Stimulated activated memory B cell treated with anti-CD40 and anti-IgM and Interleukin-4, amounts not matched to agents 10 μg/mL and 1 μg/mL and 100 μg/mL, for 72 hours (primary cell): ENCODE results near the gene TEX22.

Source experiments
- ATAC-seq: fragments of 150-1000 bp; cut with Tn5 transposase; 2 replicates; pipeline ENCODE4 v1.10.0; 2021
- H3K27ac Mint-ChIP-seq: one replicate; pipeline ENCODE4 v1.8.0; 2022; ENCODE audit warnings: mild to moderate bottlenecking, mixed read lengths
- H3K27me3 Mint-ChIP-seq: one replicate; pipeline ENCODE4 v1.8.0; 2022; ENCODE audit warnings: mixed read lengths
- H3K36me3 Mint-ChIP-seq: one replicate; pipeline ENCODE4 v1.8.0; 2022; ENCODE audit warnings: mixed read lengths
- H3K4me1 Mint-ChIP-seq: one replicate; pipeline ENCODE4 v1.8.0; 2022; ENCODE audit warnings: mixed read lengths
- H3K4me3 Mint-ChIP-seq: one replicate; pipeline ENCODE4 v1.8.0; 2022; ENCODE audit warnings: mild to moderate bottlenecking, moderate library complexity, mixed read lengths
- H3K9me3 Mint-ChIP-seq: one replicate; pipeline ENCODE4 v1.8.0; 2022; ENCODE audit warnings: mixed read lengths

TEX22 gene

DNA sequence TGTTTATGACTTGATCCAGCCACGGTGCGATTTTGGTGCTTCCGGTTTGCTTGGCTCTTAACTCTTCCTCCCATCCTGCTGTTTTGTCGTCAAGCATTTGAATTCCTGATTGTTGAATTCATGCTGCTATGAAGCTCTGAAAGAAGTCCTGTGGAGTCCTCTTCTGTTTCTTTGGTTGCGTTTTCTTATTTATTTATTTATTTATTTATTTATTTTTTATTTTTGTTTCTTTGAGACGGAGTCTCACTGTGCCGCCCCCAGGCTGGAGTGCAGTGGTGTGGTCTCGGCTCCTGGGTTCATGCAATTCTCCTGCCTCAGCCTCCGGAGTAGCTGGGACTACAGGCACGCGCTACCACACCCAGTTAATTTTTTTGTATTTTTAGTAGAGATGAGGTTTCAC, 18.3 kb downstream of the TEX22 start:
- no peak overlapping the region for H3K4me3 Mint-ChIP-seq
- H3K36me3 Mint-ChIP-seq: no peaks in the 10 kb centered on the region
- no peak overlapping the region for H3K27ac Mint-ChIP-seq
- H3K9me3 Mint-ChIP-seq: no peaks in the 10 kb centered on the region
- peaks cover 25% of the 10 kb centered on the region for H3K4me1 Mint-ChIP-seq
- H3K27me3 Mint-ChIP-seq: peaks cover 41% of the 10 kb centered on the region
- no peak for ATAC-seq

DNA sequence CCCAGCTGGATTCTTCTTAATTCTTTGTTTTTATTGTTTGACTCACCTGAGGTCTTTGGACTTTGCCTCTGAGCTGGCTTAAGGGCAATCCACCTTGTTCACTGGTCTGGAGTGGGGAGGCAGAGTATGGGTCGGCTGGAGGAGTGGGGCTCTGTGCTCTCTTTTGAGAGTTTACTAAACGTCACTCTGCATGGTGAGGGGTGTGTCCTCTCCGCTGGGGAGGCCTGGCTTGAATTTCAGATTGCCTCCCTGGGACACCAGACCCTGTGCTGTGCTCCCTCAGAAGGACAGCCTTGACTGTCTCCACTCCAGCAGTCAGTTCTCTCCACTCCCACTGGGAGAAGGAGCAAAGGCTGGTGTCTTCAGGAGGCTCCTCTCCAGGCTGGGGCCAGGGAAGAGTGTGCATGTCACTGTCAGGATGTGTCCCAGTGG, 19.4 kb downstream of the TEX22 start:
- no peak overlapping the region for H3K4me3 Mint-ChIP-seq
- no peaks in the 10 kb centered on the region for H3K9me3 Mint-ChIP-seq
- no peak overlapping the region for H3K27ac Mint-ChIP-seq

DNA sequence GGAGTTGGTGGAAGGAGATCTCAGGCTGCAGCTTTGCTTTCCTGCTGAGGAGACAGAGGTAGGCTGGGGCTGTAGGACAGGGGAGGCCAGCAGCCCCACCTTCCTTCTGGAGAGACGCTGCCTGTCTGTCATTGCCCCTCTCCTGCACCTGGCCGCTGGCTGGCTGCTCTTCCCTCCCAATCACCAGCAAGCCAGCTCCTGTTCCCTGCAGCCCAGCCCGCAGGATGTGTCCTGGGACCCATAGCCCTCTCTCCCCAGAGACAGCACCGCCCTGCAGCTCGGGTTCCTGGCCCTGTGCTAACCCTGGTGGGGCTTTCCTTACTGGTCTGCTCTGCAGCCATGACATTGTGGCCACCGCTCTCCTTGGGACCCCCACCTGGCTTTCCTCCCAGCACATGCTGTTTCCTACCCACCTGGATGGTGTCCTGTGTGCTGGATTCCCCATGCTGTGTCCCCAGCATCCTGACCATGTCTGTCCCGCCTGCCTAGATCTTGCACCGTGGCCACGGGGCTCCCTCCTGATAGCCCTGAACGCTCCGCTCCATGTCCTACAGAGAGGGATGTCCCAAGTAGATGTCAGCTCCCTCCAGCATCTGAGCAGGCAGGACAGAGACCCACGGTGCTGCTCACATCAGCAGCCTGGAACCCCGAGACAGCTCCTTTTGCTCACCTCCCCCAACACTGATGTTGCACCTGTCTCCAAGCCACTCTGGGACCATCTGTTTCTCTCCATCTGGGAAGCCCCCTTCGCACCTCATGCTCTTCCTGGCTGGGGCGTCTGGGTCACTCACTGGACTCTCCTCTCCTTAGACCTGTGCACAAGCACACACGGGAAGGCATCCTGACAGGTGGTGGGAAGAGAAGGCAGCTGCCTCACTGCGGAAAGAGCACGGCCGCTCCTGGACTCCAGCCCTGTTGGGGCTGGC, 20.2 kb downstream of the TEX22 start:
- Mint-ChIP-seq H3K36me3 (no peaks in the 10 kb centered on the region), H3K4me3 (peak overlapping the region; percentile 76), H3K27ac (peak overlapping the region; percentile 57), H3K4me1 (peaks cover 33% of the 10 kb centered on the region), H3K9me3 (no peaks in the 10 kb centered on the region), H3K27me3 (peaks cover 23% of the 10 kb centered on the region)
- no peak for ATAC-seq

More for the DNA sequence above, 19.4 kb downstream of the TEX22 start:
- Mint-ChIP-seq H3K27me3 (peaks cover 31% of the 10 kb centered on the region), H3K4me1 (peaks cover 32% of the 10 kb centered on the region), H3K36me3 (no peaks in the 10 kb centered on the region)
- no peak for ATAC-seq

DNA sequence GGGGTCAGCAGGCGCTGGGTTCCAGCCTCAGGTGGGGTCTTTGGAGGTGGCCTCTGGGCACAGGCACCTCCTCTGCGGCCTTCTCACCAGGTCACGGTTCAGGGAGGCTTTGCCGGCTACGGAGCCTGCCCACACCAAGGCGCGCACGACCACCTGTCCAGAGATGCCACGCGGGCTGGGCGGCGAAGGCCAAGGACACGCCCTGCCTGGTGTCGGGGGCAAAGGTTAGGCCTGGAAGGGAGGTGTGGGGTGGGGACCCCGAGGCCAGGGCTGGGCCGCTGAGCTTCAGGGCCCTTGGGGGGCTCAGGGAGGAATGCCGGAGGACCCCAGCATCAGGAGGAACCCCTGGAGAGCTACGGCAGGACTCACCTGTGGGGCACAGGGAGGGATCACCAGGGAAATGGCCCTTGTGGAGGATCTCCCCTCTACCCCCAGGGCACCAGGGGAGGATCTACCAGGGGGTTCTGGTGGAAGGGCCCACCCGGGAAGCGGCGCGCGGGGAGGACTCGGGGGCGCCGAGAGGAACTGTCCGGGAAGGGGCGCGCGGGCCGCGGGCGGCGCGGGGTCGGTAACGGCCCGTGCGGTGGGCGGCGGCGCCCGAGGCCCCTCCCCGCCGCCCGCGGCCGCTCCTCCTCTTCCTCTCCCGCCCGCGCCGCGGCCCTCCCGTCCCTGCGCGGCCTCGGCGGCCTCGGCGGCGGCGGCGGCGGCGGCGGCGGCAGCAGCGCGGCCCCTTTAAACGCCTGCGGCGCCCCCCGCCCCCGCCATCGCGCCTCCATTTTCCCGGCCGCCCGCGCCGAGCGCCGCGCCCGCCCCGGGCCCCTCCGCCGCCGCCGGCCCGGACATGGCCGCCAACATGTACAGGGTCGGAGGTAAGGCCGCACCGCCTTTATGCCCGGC, 21.1 kb downstream of the TEX22 start, which contains the start of gene MTA1:
Gene MTA1, plus strand, starts transcription at position 633 of the 897 bp plus-strand sequence. Its CDS starts 209 bp downstream, at position 842.
- no peaks in the 10 kb centered on the region for H3K36me3 Mint-ChIP-seq
- peaks cover 33% of the 10 kb centered on the region for H3K4me1 Mint-ChIP-seq
- H3K9me3 Mint-ChIP-seq: no peaks in the 10 kb centered on the region
- peak within 1 kb of the TSS; percentile 95 for H3K4me3 Mint-ChIP-seq
- peaks cover 14% of the 10 kb centered on the region for H3K27me3 Mint-ChIP-seq
- peak within 1 kb of the TSS; percentile 89 for H3K27ac Mint-ChIP-seq
- ATAC-seq: peak; percentile 70

DNA sequence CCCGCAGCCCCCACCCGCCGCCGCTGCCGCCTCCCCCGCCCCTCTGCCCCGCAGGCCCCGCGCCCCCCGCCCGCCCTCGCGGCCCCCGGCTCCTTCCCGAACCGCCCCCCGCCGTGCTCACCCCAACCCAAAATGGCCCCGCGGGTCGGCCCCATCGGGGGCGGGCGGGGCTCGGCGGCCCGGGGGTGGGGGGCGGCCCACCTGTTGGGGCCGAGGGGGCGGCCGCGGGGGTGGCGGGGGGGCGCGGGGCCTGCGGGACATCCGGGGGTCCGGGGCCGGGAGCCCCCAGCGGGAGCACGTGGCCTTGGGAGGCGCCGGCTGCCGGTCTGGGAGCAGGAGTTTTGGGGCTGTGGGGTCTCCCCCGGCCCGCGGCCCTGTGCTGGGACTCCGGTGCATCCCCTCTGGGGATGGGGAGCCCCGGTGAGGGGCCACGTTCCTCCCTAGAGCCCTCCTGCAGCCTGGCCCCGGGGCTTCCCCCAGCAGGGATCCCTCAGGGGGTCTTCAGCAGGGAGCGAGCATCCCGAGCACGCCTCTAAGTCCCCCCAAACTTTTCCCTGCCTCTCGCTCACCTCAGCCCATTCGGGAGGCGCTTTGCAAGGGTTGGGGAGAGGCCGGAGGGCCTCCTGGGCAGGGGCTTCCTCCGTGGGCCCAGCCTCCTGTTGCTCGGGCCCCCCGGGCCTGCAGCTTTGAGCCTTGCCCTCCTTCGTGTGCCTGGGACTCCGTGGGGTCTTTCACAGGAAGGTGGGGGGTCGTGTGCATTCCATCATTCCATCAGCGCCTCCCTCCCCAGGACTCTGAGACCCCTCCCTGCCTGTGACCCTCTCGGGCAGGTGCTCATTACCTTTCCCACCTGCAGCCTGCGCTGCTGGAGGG, 22.0 kb downstream of the TEX22 start:
- Mint-ChIP-seq H3K27ac (peak overlapping the region; percentile 89), H3K4me3 (peak overlapping the region; percentile 95), H3K36me3 (no peaks in the 10 kb centered on the region), H3K4me1 (peaks cover 33% of the 10 kb centered on the region), H3K27me3 (peaks cover 14% of the 10 kb centered on the region), H3K9me3 (no peaks in the 10 kb centered on the region)
- ATAC-seq: peak; percentile 56

DNA sequence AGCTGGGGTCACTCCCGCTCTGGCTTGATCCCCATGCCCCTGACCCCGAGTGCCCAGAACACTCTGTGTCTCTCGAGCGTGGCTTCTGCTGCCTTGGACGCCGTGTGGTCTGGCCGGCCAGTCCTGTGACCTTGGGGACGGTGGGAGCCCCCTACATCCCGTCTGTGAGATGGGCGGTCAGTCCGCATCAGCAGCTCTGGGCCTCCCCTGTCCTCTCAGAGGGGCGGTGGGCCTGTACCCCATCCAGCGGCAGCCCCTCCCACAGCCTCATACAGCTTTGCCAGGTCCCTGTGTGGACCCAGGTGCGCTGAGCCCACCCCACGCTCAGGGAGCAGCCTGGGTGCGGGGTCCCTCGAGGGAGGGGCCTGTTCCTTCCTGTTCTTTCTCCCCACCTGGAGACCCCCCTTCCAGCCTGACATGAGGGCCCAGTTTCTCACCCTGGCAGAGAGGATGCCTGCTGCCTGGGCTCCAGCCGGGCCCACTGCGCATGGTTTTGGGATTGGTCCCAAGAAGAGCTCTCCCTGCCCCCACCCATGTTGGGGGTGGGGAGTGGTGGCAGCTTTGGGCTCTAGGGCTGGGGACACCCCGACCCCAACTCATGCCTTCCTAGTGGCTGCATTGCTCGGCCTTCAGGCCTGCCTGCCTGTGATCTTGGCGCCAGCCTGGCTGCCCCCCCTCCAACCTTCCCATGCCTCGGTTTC, 22.8 kb downstream of the TEX22 start:
- Mint-ChIP-seq H3K27me3 (peaks cover 14% of the 10 kb centered on the region), H3K9me3 (no peaks in the 10 kb centered on the region), H3K27ac (peak overlapping the region; percentile 89), H3K4me1 (peaks cover 36% of the 10 kb centered on the region), H3K4me3 (peak overlapping the region; percentile 95), H3K36me3 (peaks cover 4% of the 10 kb centered on the region)
- ATAC-seq: peak; percentile 2

DNA sequence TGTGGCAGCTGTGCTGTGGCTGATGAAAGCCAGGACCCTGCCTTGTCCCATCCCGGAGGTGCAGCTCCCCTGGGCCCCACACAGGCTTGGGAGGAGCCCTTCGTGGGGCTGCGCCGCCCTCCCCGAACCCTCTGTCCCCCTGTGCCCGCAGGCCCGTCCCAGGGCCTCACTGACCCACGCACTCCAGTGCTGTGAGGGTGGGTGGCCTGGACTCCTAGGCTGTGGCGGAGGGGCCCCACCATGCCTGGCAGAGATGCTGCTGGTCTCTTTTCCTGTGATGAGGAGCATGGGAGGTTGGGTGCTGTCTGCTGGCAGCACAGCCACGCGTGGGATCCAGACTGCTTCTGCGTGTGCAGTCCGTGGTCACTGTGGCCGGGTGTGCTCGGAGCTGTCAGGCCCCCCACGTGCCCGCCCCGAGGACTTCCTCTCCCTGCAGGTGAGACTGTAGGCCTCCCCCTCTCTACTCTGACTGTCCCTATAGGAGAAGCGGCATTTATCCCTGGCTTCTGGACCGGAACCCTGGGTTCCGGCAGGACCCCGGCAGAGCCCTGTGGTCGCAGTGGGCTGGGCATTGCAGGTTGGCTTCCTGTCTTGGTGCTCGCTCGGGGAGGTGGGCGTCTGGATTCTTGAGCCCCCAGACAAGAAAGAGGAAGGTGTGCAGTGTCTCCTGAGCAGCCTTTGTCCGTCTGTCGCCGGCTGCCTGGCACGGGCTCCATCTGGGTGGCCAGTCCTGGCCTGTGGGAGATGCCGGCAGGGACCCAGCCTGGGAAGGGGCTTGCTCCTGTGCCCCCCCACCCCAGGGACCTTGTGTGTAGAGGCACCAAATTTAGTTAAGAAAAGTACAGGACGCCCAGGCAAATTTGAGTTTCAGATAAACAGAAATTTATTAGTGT, 23.6 kb downstream of the TEX22 start:
- Mint-ChIP-seq H3K27me3 (peaks cover 14% of the 10 kb centered on the region), H3K36me3 (peaks cover 13% of the 10 kb centered on the region), H3K4me3 (peak overlapping the region; percentile 95), H3K27ac (peak overlapping the region; percentile 89), H3K4me1 (peaks cover 39% of the 10 kb centered on the region), H3K9me3 (no peaks in the 10 kb centered on the region)
- ATAC-seq: peak; percentile 22

DNA sequence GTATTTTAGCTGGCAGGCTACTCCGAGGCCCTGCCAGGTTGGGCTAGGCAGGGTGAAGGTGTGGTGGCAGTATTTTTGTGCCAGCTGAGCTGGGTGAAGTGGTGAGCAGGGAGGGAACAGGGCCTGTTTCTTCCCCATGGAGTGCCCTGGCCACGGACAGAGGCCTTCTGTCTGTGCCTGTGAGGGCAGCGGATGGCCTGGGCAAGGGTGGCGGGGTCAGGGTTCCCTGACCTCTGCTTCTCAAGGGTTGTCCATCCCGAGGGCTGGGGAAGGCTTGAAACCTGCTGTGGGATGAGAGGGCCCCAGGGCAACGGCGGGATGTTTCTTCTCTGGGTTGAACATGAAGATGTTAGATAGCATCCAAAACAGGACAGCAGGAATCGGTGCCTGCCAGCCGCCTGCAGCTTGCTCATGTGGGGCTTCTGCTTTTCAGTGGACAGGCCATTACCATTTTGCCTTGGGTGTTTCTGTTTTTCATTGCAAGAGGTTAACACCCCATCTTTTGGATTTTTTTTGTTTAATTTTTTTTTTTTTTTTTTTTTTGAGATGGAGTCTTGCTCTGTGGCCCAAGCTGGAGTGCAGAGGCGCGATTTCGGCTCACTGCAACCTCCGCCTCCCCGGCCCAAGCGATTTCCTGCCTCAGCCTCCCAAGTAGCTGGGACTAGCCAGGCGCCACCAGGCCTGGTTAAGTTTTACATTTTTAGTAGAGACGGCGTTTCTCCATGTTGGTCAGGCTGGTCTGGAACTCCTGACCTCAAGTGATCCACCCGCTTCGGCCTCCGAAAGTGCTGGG, 24.6 kb downstream of the TEX22 start:
- Mint-ChIP-seq H3K27me3 (peaks cover 13% of the 10 kb centered on the region), H3K27ac (peak overlapping the region; percentile 89), H3K9me3 (no peaks in the 10 kb centered on the region), H3K4me3 (no peak overlapping the region), H3K4me1 (peaks cover 44% of the 10 kb centered on the region), H3K36me3 (peaks cover 18% of the 10 kb centered on the region)
- ATAC-seq: no peak

DNA sequence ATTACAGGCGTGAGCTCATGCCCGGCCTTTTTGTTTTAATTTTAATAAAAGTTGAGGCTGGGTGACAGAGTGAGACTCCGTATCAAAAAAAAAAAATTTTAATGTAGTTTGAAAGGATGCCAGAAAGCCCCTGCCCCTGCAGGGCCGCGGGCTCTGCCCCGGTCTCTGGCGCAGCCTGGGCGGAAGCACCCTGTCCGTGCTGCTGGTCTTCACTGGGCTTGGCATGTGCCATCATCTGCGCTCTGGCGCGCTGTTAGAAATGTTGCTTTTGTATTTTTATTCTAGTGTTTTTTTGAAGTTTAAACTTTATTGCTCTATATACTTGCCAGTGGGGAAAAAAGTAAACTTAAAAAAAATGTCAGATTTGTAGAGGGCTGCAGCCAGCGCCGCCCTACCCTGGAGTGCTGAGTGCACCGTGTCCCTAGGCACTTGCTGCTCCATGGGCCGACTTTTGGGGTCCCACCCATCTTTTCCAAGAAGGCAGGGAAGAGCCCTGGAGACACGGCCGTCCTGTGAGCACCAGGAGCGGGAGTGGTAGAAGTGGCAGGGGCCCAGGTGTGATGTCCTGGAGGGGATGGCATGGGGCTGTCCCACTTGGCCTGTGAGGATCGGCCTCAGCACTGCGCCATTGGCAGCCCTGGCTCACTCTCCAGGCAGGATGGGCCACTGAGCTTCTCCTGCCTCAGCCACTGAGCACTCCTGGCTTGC, 25.3 kb downstream of the TEX22 start:
- no peak overlapping the region for H3K27ac Mint-ChIP-seq
- H3K4me3 Mint-ChIP-seq: no peak overlapping the region
- H3K9me3 Mint-ChIP-seq: no peaks in the 10 kb centered on the region

DNA sequence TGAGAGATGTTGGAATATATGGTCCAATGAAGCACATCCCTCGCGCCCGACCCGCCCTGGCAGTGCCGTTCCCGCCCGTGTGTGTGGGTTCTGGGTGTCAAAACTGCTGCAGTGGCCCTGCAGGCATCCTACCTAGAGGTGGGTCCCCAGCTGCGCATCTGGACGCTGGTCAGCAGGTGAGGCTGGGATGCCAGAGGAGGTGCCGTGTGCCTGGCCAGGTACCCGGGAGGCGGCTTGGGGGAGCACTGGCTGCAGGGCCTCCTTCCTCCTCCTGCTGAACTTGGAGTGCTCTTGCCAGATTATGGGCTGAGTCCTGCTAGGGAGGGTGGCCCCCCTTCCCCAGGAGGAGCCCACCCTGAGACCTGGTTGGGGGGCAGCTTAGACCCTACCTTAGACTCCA, 26.5 kb downstream of the TEX22 start:
- no peak for ATAC-seq
- Mint-ChIP-seq H3K4me1 (peaks cover 39% of the 10 kb centered on the region), H3K4me3 (no peak overlapping the region), H3K27me3 (no peaks in the 10 kb centered on the region), H3K9me3 (no peaks in the 10 kb centered on the region), H3K36me3 (peaks cover 18% of the 10 kb centered on the region), H3K27ac (no peak overlapping the region)

More for the DNA sequence above, 25.3 kb downstream of the TEX22 start:
- no peak for ATAC-seq
- H3K4me1 Mint-ChIP-seq: peaks cover 44% of the 10 kb centered on the region
- H3K27me3 Mint-ChIP-seq: peaks cover 6% of the 10 kb centered on the region
- H3K36me3 Mint-ChIP-seq: peaks cover 18% of the 10 kb centered on the region

DNA sequence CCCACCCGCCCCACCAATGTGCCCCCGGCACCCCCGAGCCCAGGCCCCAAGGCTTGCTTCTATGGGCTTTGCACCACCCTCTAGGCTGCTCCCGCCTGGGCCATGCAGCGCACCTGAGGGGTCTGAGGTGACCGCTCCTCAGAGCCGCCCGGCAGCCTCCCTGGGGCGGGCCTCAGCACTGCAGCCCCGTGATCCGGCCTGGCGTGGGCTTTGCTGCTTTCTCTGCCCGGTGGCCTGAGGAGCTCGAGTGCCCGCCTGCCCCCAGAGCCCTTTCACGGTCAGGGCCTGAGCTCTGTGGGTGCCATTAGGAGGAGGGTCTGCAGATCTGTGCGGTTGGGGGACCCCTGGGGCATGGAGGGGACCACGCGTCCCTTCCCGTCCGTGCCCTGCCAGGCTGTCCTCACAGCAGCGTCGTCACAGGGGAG, 27.5 kb downstream of the TEX22 start:
- Mint-ChIP-seq H3K27me3 (no peaks in the 10 kb centered on the region), H3K4me1 (peaks cover 36% of the 10 kb centered on the region), H3K9me3 (no peaks in the 10 kb centered on the region), H3K4me3 (no peak overlapping the region), H3K27ac (no peak overlapping the region), H3K36me3 (peaks cover 28% of the 10 kb centered on the region)
- ATAC-seq: no peak

DNA sequence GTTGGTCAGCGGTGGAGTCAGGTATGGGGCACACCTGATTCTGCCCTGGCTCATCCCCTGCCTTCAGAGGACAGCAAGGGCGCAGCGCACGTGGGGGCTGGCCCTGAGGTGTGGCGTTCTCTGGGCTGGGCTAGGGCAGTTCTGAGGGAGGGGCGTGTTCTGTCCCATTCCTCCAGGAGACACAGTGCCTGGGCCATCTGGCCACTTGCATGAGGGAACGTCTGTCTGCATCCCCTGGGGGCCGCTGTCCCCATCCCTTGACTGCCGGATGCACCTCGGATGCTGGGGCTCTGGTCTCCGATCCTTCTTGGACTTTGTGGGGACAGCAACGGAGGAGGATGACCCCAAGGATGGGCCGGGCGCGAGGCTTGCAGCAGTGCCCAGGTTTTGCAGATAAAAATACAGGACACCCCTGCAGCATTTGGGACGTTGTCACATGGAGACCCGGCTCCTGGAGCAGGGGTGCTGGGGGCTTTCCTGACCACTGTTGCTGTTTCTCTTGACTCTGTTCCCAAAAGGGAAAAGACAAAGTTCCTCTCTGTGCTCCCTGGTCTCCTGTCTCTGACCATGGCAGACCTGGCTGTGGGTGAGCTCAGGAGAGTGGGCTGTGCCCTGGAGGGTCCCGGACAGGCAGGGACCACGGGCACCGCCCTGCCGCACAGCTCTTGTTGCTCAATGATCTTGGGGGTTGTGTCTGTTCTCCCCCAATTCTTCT, 28.2 kb downstream of the TEX22 start:
- no peak for ATAC-seq
- Mint-ChIP-seq H3K36me3 (peaks cover 35% of the 10 kb centered on the region), H3K4me3 (no peak overlapping the region)

More for the DNA sequence above, 28.2 kb downstream of the TEX22 start:
- no peaks in the 10 kb centered on the region for H3K9me3 Mint-ChIP-seq
- H3K27me3 Mint-ChIP-seq: no peaks in the 10 kb centered on the region
- H3K4me1 Mint-ChIP-seq: peaks cover 28% of the 10 kb centered on the region
- H3K27ac Mint-ChIP-seq: no peak overlapping the region
